ENCODE results near the gene C6orf47. TPM values are rescaled to one million over a fixed set of nuclear protein-coding genes. Genes with fewer than 3 reads are reported as not detected.

C6orf47 gene
- total RNA-seq, 2 experiments from 2014 or later: 9.6 to 10.5 TPM

- H3K4me3 ChIP-seq (ENCODE audit: low read length): peak within 1 kb of the TSS; percentile 79
- H3K36me3 ChIP-seq (ENCODE audit: insufficient read depth, low read length): peaks cover 55% of the 10 kb centered on the region
- ATAC-seq (ENCODE audit: poor library complexity) (peak; percentile 43), DNase-seq (peak; percentile 82 to 98 (median 89))
- H3K9me3 Mint-ChIP-seq: no peaks in the 10 kb centered on the region
- ChIA-PET POLR2A (interaction anchor here (0.6 to 7.9 kb wide), 23 partner anchors 12 to 1584 kb away, joined by 3 to 250 read pairs (median 5); partner anchors contain the start of genes ABHD16A, AIF1, APOM and BAG6), CTCF (interaction anchor here (0.8 to 1.3 kb wide), 4 partner anchors 11 to 114 kb away, joined by 3 to 5 read pairs (median 3); partner anchors contain the start of gene BAG6)
- peak within 1 kb of the TSS; percentile 93 to 96 for H3K27ac ChIP-seq (ENCODE audit: low read depth in 1 of 2, low read length in 2 of 2)
- peaks cover 84% of the 10 kb centered on the region for H3K36me3 Mint-ChIP-seq (ENCODE audit: low read depth)
- peaks cover 63% of the 10 kb centered on the region for H3K4me1 ChIP-seq (ENCODE audit: insufficient read depth, low read length)
- no peak for TF ChIP-seq CTCF (IDR thresholded peaks at IDR 0.05)
- no peaks in the 10 kb centered on the region for H3K9me3 ChIP-seq (ENCODE audit: control insufficient read depth in 1 of 2, insufficient read depth in 1 of 2, low read length in 2 of 2)
- intact Hi-C loops (cut with DNase I, micrococcal nuclease): loop anchor here (1.0 to 10.0 kb wide), 8 partner anchors 13 to 1540 kb away; partner anchors contain the start of genes BAG6 (in 2 of the 2), PRRC2A (in 2 of the 2), ABCF1 (in 1 of the 2) and ABHD16A (in 1 of the 2)
- H3K4me1 Mint-ChIP-seq (ENCODE audit: low read depth): peaks cover 56% of the 10 kb centered on the region
- H3K27me3 Mint-ChIP-seq: no peaks in the 10 kb centered on the region
- H3K4me3 Mint-ChIP-seq: peak within 1 kb of the TSS; percentile 95
- H3K27ac Mint-ChIP-seq: peak within 1 kb of the TSS; percentile 97
- H3K27me3 ChIP-seq (ENCODE audit: control insufficient read depth in 1 of 2, insufficient read depth in 2 of 2, low read length in 2 of 2): no peaks in the 10 kb centered on the region
Observed at GRCh38 chr6:31664790-31665500, 4.4 kb upstream of the C6orf47 start, which contains the start of gene GPANK1. Gene GPANK1, minus strand, starts transcription at chr6:31664997. Its CDS starts 519 bp downstream, at chr6:31664478.

GRCh38 chr6:31663961-31664789, 3.6 kb upstream of the C6orf47 start:
- peaks cover 71% of the 10 kb centered on the region for H3K4me1 ChIP-seq (ENCODE audit: insufficient read depth, low read length)
- DNase-seq: peak in 3 of 14 experiments; percentile 41 to 59 (median 43)
- peak overlapping the region; percentile 97 for H3K27ac Mint-ChIP-seq
- ChIA-PET CTCF (interaction anchor here (0.8 to 1.2 kb wide), 3 partner anchors 10 to 113 kb away, joined by 3 to 5 read pairs (median 3); partner anchors contain the start of gene BAG6), POLR2A (interaction anchor here (0.6 to 7.9 kb wide), 25 partner anchors 11 to 1585 kb away, joined by 3 to 250 read pairs (median 5); partner anchors contain the start of genes ABHD16A, AIF1, APOM and BAG6)
- ATAC-seq (ENCODE audit: poor library complexity): no peak
- peaks cover 64% of the 10 kb centered on the region for H3K4me1 Mint-ChIP-seq (ENCODE audit: low read depth)
- H3K27me3 ChIP-seq (ENCODE audit: control insufficient read depth in 1 of 2, insufficient read depth in 2 of 2, low read length in 2 of 2): no peaks in the 10 kb centered on the region
- peak overlapping the region; percentile 95 for H3K4me3 Mint-ChIP-seq
- intact Hi-C loops (cut with DNase I, micrococcal nuclease): loop anchor here (2.0 to 10.0 kb wide), 5 partner anchors 39 to 1541 kb away; partner anchors contain the start of genes ABCF1 (in 1 of the 2), ABHD16A (in 1 of the 2), GPSM3 (in 1 of the 2) and HSD17B8 (in 1 of the 2)
- H3K27ac ChIP-seq (ENCODE audit: low read depth in 1 of 2, low read length in 2 of 2): peak overlapping the region; percentile 93 to 96
- H3K9me3 ChIP-seq (ENCODE audit: control insufficient read depth in 1 of 2, insufficient read depth in 1 of 2, low read length in 2 of 2): no peaks in the 10 kb centered on the region
- H3K36me3 Mint-ChIP-seq (ENCODE audit: low read depth): peaks cover 84% of the 10 kb centered on the region
- peak overlapping the region; percentile 79 for H3K4me3 ChIP-seq (ENCODE audit: low read length)
- no peaks in the 10 kb centered on the region for H3K27me3 Mint-ChIP-seq
- peaks cover 48% of the 10 kb centered on the region for H3K36me3 ChIP-seq (ENCODE audit: insufficient read depth, low read length)
- no peak for TF ChIP-seq CTCF (IDR thresholded peaks at IDR 0.05)
- H3K9me3 Mint-ChIP-seq: no peaks in the 10 kb centered on the region

All from CD4-positive, alpha-beta T cell (primary cell).